ENCODE data around the gene GNG2.

- TF ChIP-seq POLR2AphosphoS5 (IDR thresholded peaks at IDR 0.05) = no peak
- no peak for TF ChIP-seq CTCF (IDR thresholded peaks at IDR 0.05)
- no peak for TF ChIP-seq POLR2A (IDR thresholded peaks at IDR 0.05)
- no peak for TF ChIP-seq EP300 (IDR thresholded peaks at IDR 0.05; ENCODE audit: low read depth)
These were observed 66.0 kb downstream of the GNG2 start for GRCh38 chr14:51926449-51926848.

All from transverse colon (tissue), 4 donors.